NOMO-1 treated with dmso at 0.1 percent for 144 hours (cell line): ENCODE results near the gene UBAP2L.
"Not testable (repeated sequence)": the region's sequence is repeated elsewhere in the genome, so short reads cannot be mapped to it uniquely, and the experiment has no call there.

Experiments used
- DNase-seq: peaks from one replicate; lab custom pipeline; 2025; ENCODE audit not compliant: unreplicated experiment; lab: John Stamatoyannopoulos, UW

UBAP2L gene

GRCh38 chr1:154240294-154240833 is 19.6 kb downstream of the UBAP2L start:
- DNase-seq = no peak

GRCh38 chr1:154241703-154242351 is 21.1 kb downstream of the UBAP2L start:
- no peak for DNase-seq

GRCh38 chr1:154253671-154254070 is 32.9 kb downstream of the UBAP2L start:
- DNase-seq = no peak

- DNase-seq = no peak
Observed at GRCh38 chr1:154256686-154257085, 35.9 kb downstream of the UBAP2L start.

- DNase-seq = no peak
Observed at GRCh38 chr1:154258784-154259183, 38.0 kb downstream of the UBAP2L start.

GRCh38 chr1:154260127-154260526 is 39.4 kb downstream of the UBAP2L start:
- DNase-seq = no peak

GRCh38 chr1:154263465-154264332 is 42.9 kb downstream of the UBAP2L start:
- DNase-seq = no peak

- DNase-seq = no peak
Observed at GRCh38 chr1:154264454-154264853, 43.7 kb downstream of the UBAP2L start.

- no peak for DNase-seq
Observed at GRCh38 chr1:154265586-154265985, 44.8 kb downstream of the UBAP2L start.

- no peak for DNase-seq
Observed at GRCh38 chr1:154270833-154271232, 50.1 kb downstream of the UBAP2L start.

- peak; percentile 98 for DNase-seq
Observed at GRCh38 chr1:154272217-154272998, 51.7 kb downstream of the UBAP2L start, which contains the start of gene HAX1. HAX1 (plus strand) TSS chr1:154272629; CDS start chr1:154272724, 95 bp downstream.

GRCh38 chr1:154272999-154273563 is 52.3 kb downstream of the UBAP2L start:
- no peak for DNase-seq

GRCh38 chr1:154276797-154277196 is 56.0 kb downstream of the UBAP2L start:
- DNase-seq = no peak

- DNase-seq = not testable (repeated sequence)
Observed at GRCh38 chr1:154287591-154287990, 66.8 kb downstream of the UBAP2L start.

GRCh38 chr1:154288661-154289060 is 67.9 kb downstream of the UBAP2L start:
- DNase-seq = no peak

- DNase-seq = no peak
Observed at GRCh38 chr1:154290921-154291320, 70.2 kb downstream of the UBAP2L start.

- DNase-seq = no peak
Observed at GRCh38 chr1:154295408-154296235, 74.9 kb downstream of the UBAP2L start.

GRCh38 chr1:154301582-154301981 is 80.8 kb downstream of the UBAP2L start:
- DNase-seq = no peak

- DNase-seq = no peak
Observed at GRCh38 chr1:154304664-154305337, 84.0 kb downstream of the UBAP2L start.
